Dermis microvascular lymphatic vessel endothelial cell (primary cell): ENCODE data around the gene ZNF785. TPM values are rescaled to one million over a fixed set of nuclear protein-coding genes. Genes with fewer than 3 reads are reported as not detected.
"Not testable (repeated sequence)": the region's sequence is repeated elsewhere in the genome, so short reads cannot be mapped to it uniquely, and the experiment has no call there.

Source experiments
- DNase-seq, 2 donors: peaks; one replicate each; pipeline versions ENCODE4 v3.0.0 to v3.0.0-alpha.2; 2010; ENCODE audit warnings: low read depth in 2 of 2
- total RNA-seq: library from RNA; depleted of rRNA; stranded (reverse); fragments of >200 nt; gene quantifications from 2 replicates; pipeline ENCODE4 v1.2.1, GENCODE V29; 2014

Gene ZNF785
- total RNA-seq, 1 donor from 2014 or later, result 6.4 TPM

GRCh38 chr16:30539986-30540526, 45.4 kb downstream of the ZNF785 start:
- not testable (repeated sequence) for DNase-seq

GRCh38 chr16:30539000-30539964, 46.2 kb downstream of the ZNF785 start:
- no peak for DNase-seq

DNA sequence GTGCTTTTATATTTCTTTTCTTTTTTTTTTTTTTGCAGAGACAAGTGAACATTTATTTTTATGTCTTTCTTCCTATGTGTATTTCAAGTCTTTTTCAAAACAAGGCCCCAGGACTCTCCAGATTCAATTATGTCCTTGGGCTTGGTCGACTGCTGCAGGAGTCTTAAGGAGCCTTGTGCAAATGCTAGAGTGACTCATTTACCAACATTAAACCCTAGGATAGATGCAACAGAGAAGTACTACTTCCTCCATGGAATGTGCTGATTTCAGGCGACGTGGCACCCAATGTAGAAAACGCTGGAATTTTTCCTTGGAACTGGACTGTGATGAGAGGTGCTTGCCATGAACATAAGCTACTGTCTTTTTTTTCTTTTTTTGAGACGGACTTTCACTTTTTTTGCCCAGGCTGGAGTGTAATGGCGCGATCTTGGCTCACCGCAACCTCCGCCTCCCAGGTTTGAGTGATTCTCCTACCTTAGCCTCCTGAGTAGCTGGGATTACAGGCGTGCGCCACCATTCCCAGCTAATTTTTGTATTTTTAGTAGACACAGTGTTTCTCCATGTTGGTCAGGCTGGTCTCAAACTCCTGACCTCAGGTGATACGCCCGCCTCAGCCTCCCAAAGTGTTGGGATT, 49.0 kb downstream of the ZNF785 start:
- not testable (repeated sequence) for DNase-seq

- peak in 1 of 2 donors; percentile 77 for DNase-seq
Observed at GRCh38 chr16:30535777-30536190, 49.7 kb downstream of the ZNF785 start.

- no peak for DNase-seq
Observed at GRCh38 chr16:30535106-30535776, 50.3 kb downstream of the ZNF785 start.

GRCh38 chr16:30534368-30535105, 51.0 kb downstream of the ZNF785 start, which contains the start of gene ZNF747:
ZNF747 (minus strand) TSS chr16:30534858; CDS start chr16:30534679, 179 bp downstream.
- peak; percentile 76 to 87 for DNase-seq

DNA sequence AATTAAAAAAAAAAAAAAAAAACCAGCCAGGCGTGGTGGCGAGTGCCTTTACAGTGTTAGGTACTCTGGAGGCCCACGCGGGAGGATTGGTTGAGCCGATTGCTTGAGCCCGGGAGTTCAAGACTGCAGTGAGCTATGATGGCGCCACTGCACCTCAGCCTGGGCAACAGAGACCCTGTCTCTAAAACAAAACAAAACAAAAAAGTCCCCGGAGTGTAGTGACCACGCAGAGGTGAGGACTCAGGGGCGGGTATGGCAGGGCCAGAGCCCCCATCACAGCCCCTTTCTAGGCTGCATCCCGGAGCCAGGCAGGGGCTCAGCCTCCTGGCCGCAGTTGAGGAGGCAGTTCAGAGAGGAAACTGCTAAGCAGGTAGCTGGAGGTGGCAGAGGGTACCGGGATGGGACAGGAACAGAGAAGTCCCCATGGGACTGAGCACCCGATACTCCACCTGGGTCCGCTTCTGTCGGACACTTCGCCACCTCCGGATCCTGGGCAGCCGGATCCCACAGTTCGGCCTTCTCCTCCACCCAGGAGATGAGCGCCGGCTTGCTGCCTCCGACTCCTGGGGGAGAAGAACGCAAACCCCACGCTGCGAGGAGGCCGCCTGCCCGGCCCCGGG, 51.6 kb downstream of the ZNF785 start:
- DNase-seq, result no peak

DNA sequence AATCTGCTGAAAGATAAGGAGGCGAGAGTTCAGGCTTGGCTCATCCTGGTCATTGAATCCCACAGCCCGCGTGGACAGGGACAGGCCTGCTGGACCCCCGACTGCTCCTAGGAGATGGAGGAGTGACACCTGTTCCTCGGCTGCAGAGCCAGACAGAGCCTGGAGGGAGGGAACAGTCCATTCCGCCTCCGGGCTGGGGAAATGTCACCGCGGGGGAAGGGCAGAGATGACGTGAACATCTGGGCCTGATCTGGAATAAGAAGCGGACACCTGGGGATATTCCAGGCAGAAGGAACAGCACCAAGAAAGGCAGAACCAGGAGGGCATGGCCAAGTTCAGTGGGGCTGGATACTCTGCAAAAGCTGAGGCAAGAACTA, 52.4 kb downstream of the ZNF785 start:
- no peak for DNase-seq

- no peak for DNase-seq
Observed at GRCh38 chr16:30532285-30533145, 53.0 kb downstream of the ZNF785 start.

Other genes starting within 250 kb of the ZNF785 start
- 34.1 and 35.5 TPM in 2 replicates for gene CD2BP2, start 230.4 kb downstream of the ZNF785 start, total RNA-seq
- 22.2 and 31.9 TPM in 2 replicates for gene TBC1D10B, start 215.2 kb downstream of the ZNF785 start, total RNA-seq
- 0.64 TPM in 1 of 2 replicates, not detected in the other for gene MYL11, start 210.9 kb downstream of the ZNF785 start, total RNA-seq
- under 0.01 and 0.38 TPM in 2 replicates for gene SEPTIN1, start 203.1 kb downstream of the ZNF785 start, total RNA-seq
- 11.4 and 15.2 TPM in 2 replicates for gene ZNF48, start 190.3 kb downstream of the ZNF785 start, total RNA-seq
- 7.6 and 14.0 TPM in 2 replicates for gene ZNF771, start 178.1 kb downstream of the ZNF785 start, total RNA-seq
- gene DCTPP1, start 155.7 kb downstream of the ZNF785 start, total RNA-seq, result 80.9 and 89.8 TPM in 2 replicates
- 13.6 and 24.9 TPM in 2 replicates for gene SEPHS2, start 139.8 kb downstream of the ZNF785 start, total RNA-seq
- not detected in 2 replicates for gene ITGAL, start 113.0 kb downstream of the ZNF785 start, total RNA-seq
- gene ZNF768, start 59.1 kb downstream of the ZNF785 start, total RNA-seq, result 13.7 and 17.7 TPM in 2 replicates
- gene ZNF747, start 50.8 kb downstream of the ZNF785 start, total RNA-seq, result 5.8 and 7.6 TPM in 2 replicates
- gene ZNF764, start 27.3 kb downstream of the ZNF785 start, total RNA-seq, result 3.1 and 4.3 TPM in 2 replicates
- 3.9 and 6.7 TPM in 2 replicates for gene ZNF688, start 14.0 kb downstream of the ZNF785 start, total RNA-seq
- 3.2 and 4.9 TPM in 2 replicates for gene ZNF689, start 24.7 kb upstream of the ZNF785 start, total RNA-seq
- 4.5 and 7.6 TPM in 2 replicates for gene PRR14, start 65.3 kb upstream of the ZNF785 start, total RNA-seq
- gene FBRS, start 72.7 kb upstream of the ZNF785 start, total RNA-seq, result 6.9 and 13.4 TPM in 2 replicates
- 16.6 and 29.3 TPM in 2 replicates for gene SRCAP, start 113.5 kb upstream of the ZNF785 start, total RNA-seq
- gene PHKG2, start 162.7 kb upstream of the ZNF785 start, total RNA-seq, result 14.9 and 21.1 TPM in 2 replicates
- gene CFAP119, start 176.4 kb upstream of the ZNF785 start, total RNA-seq, result 0.89 and 0.90 TPM in 2 replicates
- gene RNF40, start 176.6 kb upstream of the ZNF785 start, total RNA-seq, result 41.0 and 50.3 TPM in 2 replicates
- gene ZNF629, start 201.5 kb upstream of the ZNF785 start, total RNA-seq, result 3.3 and 6.1 TPM in 2 replicates